Amniotic stem cell (primary cell): ENCODE data around the gene GRAP2.

ENCODE experiments used
- DNase-seq: peaks from one replicate; lab custom pipeline; 2025; lab: John Stamatoyannopoulos, UW

Gene GRAP2

GRCh38 chr22:40015358-40015976, 114.6 kb downstream of the GRAP2 start:
- no peak for DNase-seq

- no peak for DNase-seq
Measured at GRCh38 chr22:40018051-40018450, 117.2 kb downstream of the GRAP2 start.

- DNase-seq, result no peak
Measured at GRCh38 chr22:40019100-40019499, 118.2 kb downstream of the GRAP2 start.

GRCh38 chr22:40020956-40021355, 120.1 kb downstream of the GRAP2 start:
- no peak for DNase-seq

- no peak for DNase-seq
Measured at GRCh38 chr22:40021401-40022000, 120.6 kb downstream of the GRAP2 start.

- DNase-seq, result no peak
Measured at GRCh38 chr22:40022536-40023240, 121.8 kb downstream of the GRAP2 start.
